ENCODE data around the gene MUC22. TPM values are rescaled to one million over a fixed set of nuclear protein-coding genes. Genes with fewer than 3 reads are reported as not detected.
A peak's percentile ranks its signal among the peaks of the same experiment; 100 is the strongest.

Gene MUC22
- polyA plus RNA-seq, 1 donor (not counting 4 experiments of a cell fraction or from before 2014, with no cell fraction given): not detected

- no peaks in the 10 kb centered on the region for H4K20me1 ChIP-seq (ENCODE audit: control insufficient read depth, extremely low read depth, insufficient read depth, low read length)
- dilution Hi-C loops (cut with MboI; ENCODE audit: extremely low pct_ligation_motif_present, low sequenced_read_pairs): no loop called here
- no peaks in the 10 kb centered on the region for H3K9me3 ChIP-seq (ENCODE audit: control insufficient read depth, low read depth, low read length)
- H3K36me3 ChIP-seq (ENCODE audit: control insufficient read depth in 2 of 2, extremely low read depth in 1 of 2, insufficient read depth in 2 of 2, low read length in 2 of 2): no peaks in the 10 kb centered on the region
- FAIRE-seq (no peak), DNase-seq (ENCODE audit: low read depth, low spot score) (no peak)
- no peak overlapping the region for H2AFZ ChIP-seq (ENCODE audit: control insufficient read depth, low read length)
- H3K4me2 ChIP-seq (ENCODE audit: control insufficient read depth, extremely low read depth, insufficient read depth, low read depth, low read length): no peak overlapping the region
- peaks cover 8% of the 10 kb centered on the region for H3K27me3 ChIP-seq (ENCODE audit: control insufficient read depth, extremely low read depth, insufficient read depth, low read length)
- no peak overlapping the region for H3K4me3 ChIP-seq (ENCODE audit: control insufficient read depth in 2 of 3, extremely low read depth in 1 of 3, insufficient read depth in 2 of 3, low read depth in 1 of 3, low read length in 3 of 3)
- H3K9me1 ChIP-seq (ENCODE audit: control insufficient read depth, extremely low read depth, insufficient read depth, low read length): no peaks in the 10 kb centered on the region
- TF ChIP-seq EZH2 (IDR thresholded peaks at IDR 0.05; ENCODE audit: low read length) (no peak), CTCF (optimal IDR thresholded peaks at IDR 0.05 in 1 of 3, IDR thresholded peaks at IDR 0.05 in 1 of 3, conservative IDR thresholded peaks at IDR 0.05 in 1 of 3; ENCODE audit: extremely low read depth in 1 of 3, insufficient read depth in 2 of 3, low read length in 3 of 3) (peak; percentile 50 to 61 (median 58))
- H3K9ac ChIP-seq (ENCODE audit: control insufficient read depth, extremely low read depth, insufficient read depth, low read length): no peak overlapping the region
- no peak overlapping the region for H3K27ac ChIP-seq (ENCODE audit: control insufficient read depth, insufficient read depth, low read length)
- no peaks in the 10 kb centered on the region for H3K79me2 ChIP-seq (ENCODE audit: control insufficient read depth, insufficient read depth, low read length)
- no peaks in the 10 kb centered on the region for H3K4me1 ChIP-seq (ENCODE audit: control insufficient read depth, extremely low read depth, insufficient read depth, low read length)
Measured at GRCh38 chr6:31042806-31043205, 32.5 kb downstream of the MUC22 start.

- H3K9ac ChIP-seq (ENCODE audit: control insufficient read depth, extremely low read depth, insufficient read depth, low read length): no peak overlapping the region
- H3K4me1 ChIP-seq (ENCODE audit: control insufficient read depth, extremely low read depth, insufficient read depth, low read length): no peaks in the 10 kb centered on the region
- H3K79me2 ChIP-seq (ENCODE audit: control insufficient read depth, insufficient read depth, low read length): no peaks in the 10 kb centered on the region
- H3K27ac ChIP-seq (ENCODE audit: control insufficient read depth, insufficient read depth, low read length): no peak overlapping the region
- H3K9me3 ChIP-seq (ENCODE audit: control insufficient read depth, low read depth, low read length): no peaks in the 10 kb centered on the region
- no peaks in the 10 kb centered on the region for H3K9me1 ChIP-seq (ENCODE audit: control insufficient read depth, extremely low read depth, insufficient read depth, low read length)
- no peak overlapping the region for H3K4me3 ChIP-seq (ENCODE audit: control insufficient read depth in 2 of 3, extremely low read depth in 1 of 3, insufficient read depth in 2 of 3, low read depth in 1 of 3, low read length in 3 of 3)
- no peak overlapping the region for H2AFZ ChIP-seq (ENCODE audit: control insufficient read depth, low read length)
- DNase-seq (ENCODE audit: low read depth, low spot score) (no peak), FAIRE-seq (no peak)
- H4K20me1 ChIP-seq (ENCODE audit: control insufficient read depth, extremely low read depth, insufficient read depth, low read length): no peaks in the 10 kb centered on the region
- peaks cover 8% of the 10 kb centered on the region for H3K27me3 ChIP-seq (ENCODE audit: control insufficient read depth, extremely low read depth, insufficient read depth, low read length)
- no peak for TF ChIP-seq CTCF (optimal IDR thresholded peaks at IDR 0.05 in 1 of 3, IDR thresholded peaks at IDR 0.05 in 1 of 3, conservative IDR thresholded peaks at IDR 0.05 in 1 of 3; ENCODE audit: extremely low read depth in 1 of 3, insufficient read depth in 2 of 3, low read length in 3 of 3)
- no peak for TF ChIP-seq EZH2 (IDR thresholded peaks at IDR 0.05; ENCODE audit: low read length)
- no peaks in the 10 kb centered on the region for H3K36me3 ChIP-seq (ENCODE audit: control insufficient read depth in 2 of 2, extremely low read depth in 1 of 2, insufficient read depth in 2 of 2, low read length in 2 of 2)
- dilution Hi-C loops (cut with MboI; ENCODE audit: extremely low pct_ligation_motif_present, low sequenced_read_pairs): no loop called here
- no peak overlapping the region for H3K4me2 ChIP-seq (ENCODE audit: control insufficient read depth, extremely low read depth, insufficient read depth, low read depth, low read length)
Measured at GRCh38 chr6:31048099-31048498, 37.8 kb downstream of the MUC22 start.

Data from keratinocyte (primary cell).